Mesendoderm (in vitro differentiated cells): ENCODE data around the gene PANK3.

Experiments used
- DNase-seq: peaks from one replicate; pipeline ENCODE4 v3.0.0; 2013
- H2AK5ac ChIP-seq: 2 replicates; pipeline ENCODE4 v1.6.1; 2013; ENCODE audit warnings: low read length, inconsistent platforms
- H2BK120ac ChIP-seq: 2 replicates; pipeline ENCODE4 v1.6.1; 2013; ENCODE audit warnings: low read depth, mild to moderate bottlenecking, low read length, moderate library complexity, mixed read lengths
- H2BK15ac ChIP-seq: replicated peaks from 2 replicates; pipeline ENCODE4 v1.6.1; 2013; ENCODE audit warnings: low read depth, mild to moderate bottlenecking, moderate library complexity
- H2BK5ac ChIP-seq: 2 replicates; pipeline ENCODE4 v1.6.1; 2013; ENCODE audit warnings: low read length, inconsistent platforms
- H3K18ac ChIP-seq: 2 replicates; pipeline ENCODE4 v1.6.1; 2013; ENCODE audit warnings: mild to moderate bottlenecking, low read length, mixed read lengths
- H3K23ac ChIP-seq: one replicate; pipeline ENCODE4 v1.6.1; 2013; ENCODE audit warnings: low read length
- H3K27ac ChIP-seq: 2 replicates; pipeline ENCODE4 v1.5.1; 2013; ENCODE audit warnings: low read depth, mild to moderate bottlenecking, inconsistent platforms, low read length, moderate library complexity
- H3K27me3 ChIP-seq: 2 replicates; pipeline ENCODE4 v1.6.1; 2013; ENCODE audit warnings: low read length, control low read depth, mild to moderate bottlenecking, inconsistent platforms; ENCODE audit not compliant: insufficient read depth, poor library complexity
- H3K36me3 ChIP-seq: 2 replicates; pipeline ENCODE4 v1.6.1; 2013; ENCODE audit warnings: low read length, inconsistent platforms; ENCODE audit not compliant: control insufficient read depth, insufficient read depth
- H3K4ac ChIP-seq: one replicate; pipeline ENCODE4 v1.6.1; 2013; ENCODE audit warnings: low read depth, mild to moderate bottlenecking, low read length, moderate library complexity
- H3K4me1 ChIP-seq: 2 replicates; pipeline ENCODE4 v1.6.1; 2013; ENCODE audit warnings: low read depth, low read length, inconsistent platforms; ENCODE audit not compliant: control insufficient read depth
- H3K4me2 ChIP-seq: 2 replicates; pipeline ENCODE4 v1.6.1; 2013; ENCODE audit warnings: low read length
- H3K4me3 ChIP-seq: 2 replicates; pipeline ENCODE4 v1.5.1; 2013; ENCODE audit warnings: mild to moderate bottlenecking, low read length
- H3K56ac ChIP-seq: one replicate; pipeline ENCODE4 v1.6.1; 2013; ENCODE audit warnings: low read length
- H3K79me1 ChIP-seq: 2 replicates; pipeline ENCODE4 v1.6.1; 2013; ENCODE audit warnings: low read length, inconsistent platforms
- H3K79me2 ChIP-seq: 2 replicates; pipeline ENCODE4 v1.6.1; 2013; ENCODE audit warnings: mild to moderate bottlenecking, low read length; ENCODE audit not compliant: control insufficient read depth, insufficient read depth
- H3K9ac ChIP-seq: 2 replicates; pipeline ENCODE4 v1.6.1; 2013; ENCODE audit warnings: low read length, inconsistent platforms
- H4K5ac ChIP-seq: one replicate; pipeline ENCODE4 v1.6.1; 2013; ENCODE audit warnings: low read length
- H4K8ac ChIP-seq: one replicate; pipeline ENCODE4 v1.6.1; 2013; ENCODE audit warnings: low read depth, mild to moderate bottlenecking, control low read depth, low read length, moderate library complexity
- WGBS: extraction: QIAGEN DNeasy Blood & Tissue Kit; methylation state at CpG from one replicate; pipeline ENCODE4 v1.1.7; 2013; ENCODE audit warnings: low lambda C conversion rate, missing lambda C conversion rate; ENCODE audit not compliant: insufficient coverage; ENCODE audit errors: extremely low coverage; 5-methylcytosine and 5-hydroxymethylcytosine counted together
- small RNA-seq: library from polyadenylated mRNA; stranded (forward); fragments of <200 nt; extraction: miRNeasy Mini kit (QIAGEN cat#:217004); gene quantifications from one replicate; pipeline ENCODE3, GENCODE V24; 2013; ENCODE audit not compliant: insufficient read depth

Gene PANK3

DNA sequence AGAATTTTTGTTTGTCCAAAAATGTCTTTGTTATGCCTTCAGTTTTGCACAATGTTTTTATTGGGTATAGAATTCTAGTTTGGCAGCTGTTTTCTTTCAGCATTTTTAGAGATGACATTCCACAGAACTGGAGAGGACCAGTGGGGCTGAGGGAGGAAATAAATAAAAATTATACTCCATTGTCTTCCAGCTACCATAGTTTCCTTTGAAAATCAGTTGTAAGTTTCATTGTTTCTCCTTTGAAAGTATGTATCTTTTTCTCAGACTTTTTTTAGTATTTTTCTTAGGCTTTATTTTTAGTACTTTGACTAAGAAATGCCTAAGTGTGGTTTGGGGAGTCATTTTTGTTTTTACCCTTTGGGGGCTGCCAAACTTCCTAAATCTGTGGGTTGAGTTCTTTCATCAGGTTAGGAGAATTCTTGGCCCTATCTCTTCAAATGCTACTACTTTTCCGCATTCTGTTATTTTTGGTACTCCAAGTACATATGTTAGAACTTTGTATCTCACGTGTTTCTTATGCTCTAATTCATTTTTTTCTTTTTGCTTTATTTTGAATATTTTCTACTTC, 65.2 kb downstream of the PANK3 start:
- Histone ChIP-seq H3K4me1 (no peaks in the 10 kb centered on the region), H2BK5ac (no peak overlapping the region), H3K4me3 (no peak overlapping the region), H3K56ac (no peak overlapping the region), H3K36me3 (peaks cover 9% of the 10 kb centered on the region), H3K27me3 (no peaks in the 10 kb centered on the region), H2BK15ac (no peak overlapping the region), H2BK120ac (no peak overlapping the region), H4K5ac (no peak overlapping the region), H3K4ac (no peak overlapping the region), H3K4me2 (no peak overlapping the region), H3K18ac (no peak overlapping the region), H3K23ac (no peak overlapping the region), H3K9ac (no peak overlapping the region), H3K27ac (no peak overlapping the region), H4K8ac (no peak overlapping the region), H2AK5ac (no peak overlapping the region), H3K79me2 (no peaks in the 10 kb centered on the region), H3K79me1 (no peaks in the 10 kb centered on the region)
- no CpG with 5 or more reads among the region's 2 CpGs for WGBS
- no peak for DNase-seq

DNA sequence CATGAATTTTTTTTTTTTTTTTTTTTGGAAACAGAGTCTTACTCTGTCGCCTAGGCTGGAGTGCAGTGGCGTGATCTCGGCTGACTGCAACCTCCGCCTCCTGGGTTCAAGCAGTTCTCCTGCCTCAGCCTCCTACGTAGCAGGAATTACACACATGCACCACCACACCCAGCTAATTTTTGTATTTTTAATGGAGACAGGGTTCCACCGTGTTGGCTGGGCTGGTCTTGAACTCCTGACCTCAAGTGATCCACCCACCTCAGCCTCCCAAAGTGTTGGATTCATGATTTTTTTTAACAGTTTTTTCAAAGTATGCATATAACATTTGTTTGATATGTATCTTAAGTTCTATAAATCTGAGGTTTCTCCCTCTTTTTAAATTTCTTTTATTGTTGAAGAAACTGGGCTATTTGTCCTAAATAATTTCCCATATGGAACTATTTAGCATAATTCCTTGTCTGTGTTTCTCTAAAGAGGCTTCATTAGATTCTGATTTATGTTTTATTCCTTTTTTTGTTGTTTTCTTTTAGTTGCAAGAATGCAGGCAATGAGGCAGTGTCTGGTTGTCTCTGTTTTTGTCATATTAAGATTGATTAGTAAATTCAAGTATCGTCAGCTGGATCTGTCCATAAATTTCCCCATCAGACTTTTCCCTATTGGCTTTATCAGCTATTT, 76.5 kb downstream of the PANK3 start:
- H2BK5ac ChIP-seq, result no peak overlapping the region
- H3K18ac ChIP-seq, result no peak overlapping the region
- H2AK5ac ChIP-seq, result no peak overlapping the region
- no peaks in the 10 kb centered on the region for H3K27me3 ChIP-seq
- no peak overlapping the region for H3K27ac ChIP-seq
- H3K79me1 ChIP-seq, result no peaks in the 10 kb centered on the region
- H4K8ac ChIP-seq, result no peak overlapping the region
- H3K9ac ChIP-seq, result no peak overlapping the region
- no peak overlapping the region for H4K5ac ChIP-seq
- no peak for DNase-seq
- H2BK15ac ChIP-seq, result no peak overlapping the region
- no peaks in the 10 kb centered on the region for H3K4me1 ChIP-seq
- no peak overlapping the region for H3K4me2 ChIP-seq
- no peaks in the 10 kb centered on the region for H3K79me2 ChIP-seq
- no peak overlapping the region for H3K4me3 ChIP-seq
- H3K56ac ChIP-seq, result no peak overlapping the region
- H3K36me3 ChIP-seq, result peaks cover 2% of the 10 kb centered on the region
- no peak overlapping the region for H3K4ac ChIP-seq
- H3K23ac ChIP-seq, result no peak overlapping the region
- no peak overlapping the region for H2BK120ac ChIP-seq
- WGBS, result no CpG with 5 or more reads among the region's 7 CpGs

Small RNA genes within 50 kb of the gene (small RNA-seq; reads per million reads assigned to genes)
- 14.3 reads per million, percentile 89 among the genes with 10 or more reads in this experiment for gene MIR103A1
